WTC11 (cell line): Measurements from ENCODE around the gene FURIN. TPM values are rescaled to one million over a fixed set of nuclear protein-coding genes. Genes with fewer than 3 reads are reported as not detected.

Experiments
- ATAC-seq: fragments of 200-7000 bp; cut with Tn5 transposase; 2 replicates; pipeline ENCODE4 v1.10.0; 2021; ENCODE audit warnings: mild to moderate bottlenecking, moderate library complexity
- CTCF ChIA-PET: fragments of 300-600 bp; sonication (Branson Sonifier 250); formaldehyde crosslinking; loops from one replicate; lab custom pipeline; 2021; ENCODE audit warnings: antibody characterized with exemption; lab: Charles Lee
- POLR2A ChIA-PET: fragments of 350-600 bp; sonication (Branson Sonifier 250); formaldehyde crosslinking; loops from one replicate; lab custom pipeline; 2021; ENCODE audit warnings: antibody characterized with exemption; lab: Charles Lee
- DNase-seq: peaks from one replicate; pipeline ENCODE4 v3.0.0; 2021; ENCODE audit warnings: low spot score
- H3K27ac Mint-ChIP-seq: 2 replicates; pipeline ENCODE4 v1.8.0; 2021; ENCODE audit warnings: mixed read lengths
- H3K27me3 Mint-ChIP-seq: 2 replicates; pipeline ENCODE4 v1.8.0; 2021; ENCODE audit warnings: low read depth, mild to moderate bottlenecking, moderate library complexity, mixed read lengths
- H3K36me3 Mint-ChIP-seq: 2 replicates; pipeline ENCODE4 v1.8.0; 2021; ENCODE audit warnings: mixed read lengths
- H3K4me1 Mint-ChIP-seq: 2 replicates; pipeline ENCODE4 v1.8.0; 2022; ENCODE audit warnings: mixed read lengths
- H3K4me3 Mint-ChIP-seq: 2 replicates; pipeline ENCODE4 v1.8.0; 2021; ENCODE audit warnings: mild to moderate bottlenecking, moderate library complexity, mixed read lengths
- H3K9me3 Mint-ChIP-seq: 2 replicates; pipeline ENCODE4 v1.8.0; 2021; ENCODE audit warnings: mixed read lengths
- HMGA2 ChIP-seq: fragments of 250-450 bp; sonication (Bioruptor Pico); IDR thresholded peaks from 2 replicates; pipeline ENCODE4 v1.4.0; 2021; ENCODE audit warnings: mild to moderate bottlenecking, moderate library complexity
- NR2C2 ChIP-seq: sonication (generic); formaldehyde crosslinking; IDR thresholded peaks from 2 replicates; pipeline ENCODE4 v1.8.0; 2022; ENCODE audit warnings: mild to moderate bottlenecking, missing genetic modification reagents
- TCF7 ChIP-seq: sonication (generic); formaldehyde crosslinking; IDR thresholded peaks from 2 replicates; pipeline ENCODE4 v1.8.0; 2022; ENCODE audit warnings: mild to moderate bottlenecking, low read depth, missing genetic modification reagents, moderate library complexity
- USF2 ChIP-seq: sonication (generic); formaldehyde crosslinking; IDR thresholded peaks from 2 replicates; pipeline ENCODE4 v1.8.1; 2023; ENCODE audit warnings: mild to moderate bottlenecking, missing genetic modification reagents, moderate library complexity
- ZNF219 ChIP-seq: sonication (generic); formaldehyde crosslinking; IDR thresholded peaks from 2 replicates; pipeline ENCODE4 v1.8.0; 2023; ENCODE audit warnings: missing genetic modification reagents, mild to moderate bottlenecking, borderline replicate concordance
- ZNF232 ChIP-seq: sonication (generic); formaldehyde crosslinking; IDR thresholded peaks from 2 replicates; pipeline ENCODE4 v1.8.0; 2022; ENCODE audit warnings: mild to moderate bottlenecking, missing genetic modification reagents
- ZNF263 ChIP-seq: sonication (generic); formaldehyde crosslinking; IDR thresholded peaks from 2 replicates; pipeline ENCODE4 v1.8.1; 2022; ENCODE audit warnings: low read depth, mild to moderate bottlenecking, moderate library complexity, missing genetic modification reagents
- ZNF423 ChIP-seq: fragments of 250-450 bp; sonication (Bioruptor Pico); IDR thresholded peaks from 2 replicates; pipeline ENCODE4 v2.1.2; 2022; ENCODE audit warnings: mild to moderate bottlenecking, moderate library complexity
- ZNF425 ChIP-seq: fragments of 250-450 bp; sonication (Bioruptor Pico); conservative IDR thresholded peaks from 2 replicates; pipeline ENCODE4 v1.9.0; 2021; ENCODE audit warnings: mild to moderate bottlenecking
- total RNA-seq: library from RNA; stranded (reverse); gene quantifications from 3 replicates; pipeline ENCODE4 v1.2.3, GENCODE V29; 2021
- TF ChIP-seq, protein P1 (sequence below): sonication (generic); formaldehyde crosslinking; IDR thresholded peaks from 2 replicates; pipeline ENCODE4 v1.8.0; 2022; ENCODE audit warnings: mild to moderate bottlenecking, missing genetic modification reagents
- TF ChIP-seq, protein P2 (sequence below): sonication (generic); formaldehyde crosslinking; IDR thresholded peaks from 2 replicates; pipeline ENCODE4 v1.8.1; 2023; ENCODE audit warnings: mild to moderate bottlenecking, moderate library complexity, missing genetic modification reagents
- TF ChIP-seq, protein P3 (sequence below): fragments of 250-450 bp; sonication (Bioruptor Pico); IDR thresholded peaks from 2 replicates; pipeline ENCODE4 v1.9.0; 2021; ENCODE audit warnings: mild to moderate bottlenecking
- TF ChIP-seq, protein P4 (sequence below): sonication (generic); formaldehyde crosslinking; IDR thresholded peaks from 2 replicates; pipeline ENCODE4 v1.8.0; 2022; ENCODE audit warnings: mild to moderate bottlenecking, missing genetic modification reagents
- TF ChIP-seq, protein P5 (sequence below): fragments of 250-450 bp; sonication (Bioruptor Pico); IDR thresholded peaks from 2 replicates; pipeline ENCODE4 v1.9.0; 2021; ENCODE audit warnings: moderate library complexity, mild to moderate bottlenecking, inconsistent platforms, borderline replicate concordance
- TF ChIP-seq, protein P6 (sequence below): sonication (generic); formaldehyde crosslinking; IDR thresholded peaks from 2 replicates; pipeline ENCODE4 v1.8.0; 2022; ENCODE audit warnings: mild to moderate bottlenecking, missing genetic modification reagents
- TF ChIP-seq, protein P7 (sequence below): sonication (generic); formaldehyde crosslinking; IDR thresholded peaks from 2 replicates; pipeline ENCODE4 v1.8.0; 2023; ENCODE audit warnings: missing genetic modification reagents

Gene FURIN
- total RNA-seq, 1 experiment from 2014 or later, result 46.3 TPM

DNA sequence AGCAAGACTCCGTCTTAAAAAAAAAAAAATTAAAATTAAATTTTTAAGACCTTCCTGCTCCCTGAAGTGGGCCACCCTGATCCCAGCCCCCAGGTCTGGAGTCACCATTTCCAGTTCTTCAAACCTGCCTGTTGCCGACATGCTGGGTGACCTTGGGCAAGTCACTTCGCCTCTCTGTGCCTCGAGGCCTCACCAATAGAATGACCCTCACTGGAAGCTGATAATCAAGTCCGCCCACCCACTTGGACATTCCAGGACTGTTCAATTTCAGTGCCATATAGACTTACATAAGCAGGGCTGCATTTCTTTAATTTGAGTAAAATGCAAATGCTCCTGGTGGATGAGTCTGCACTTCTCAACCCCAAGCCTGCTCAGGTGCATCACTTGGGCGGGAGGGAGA is 39.3 kb upstream of the FURIN start:
- CTCF ChIA-PET, result no interaction called here
- H3K36me3 Mint-ChIP-seq, result no peaks in the 10 kb centered on the region
- no peaks in the 10 kb centered on the region for H3K27me3 Mint-ChIP-seq
- POLR2A ChIA-PET, result no interaction called here
- no peak for DNase-seq
- H3K4me3 Mint-ChIP-seq, result no peak overlapping the region
- peak overlapping the region; percentile 45; the same call in 1 of the 2 replicates for H3K27ac Mint-ChIP-seq
- no peak for TF ChIP-seq ZNF232 (CRISPR knock-in tag)
- TF ChIP-seq USF2, result no peak
- TF ChIP-seq, protein P1, sequence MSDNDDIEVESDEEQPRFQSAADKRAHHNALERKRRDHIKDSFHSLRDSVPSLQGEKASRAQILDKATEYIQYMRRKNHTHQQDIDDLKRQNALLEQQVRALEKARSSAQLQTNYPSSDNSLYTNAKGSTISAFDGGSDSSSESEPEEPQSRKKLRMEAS (CRISPR knock-in tag), result no peak
- TF ChIP-seq, protein P2, sequence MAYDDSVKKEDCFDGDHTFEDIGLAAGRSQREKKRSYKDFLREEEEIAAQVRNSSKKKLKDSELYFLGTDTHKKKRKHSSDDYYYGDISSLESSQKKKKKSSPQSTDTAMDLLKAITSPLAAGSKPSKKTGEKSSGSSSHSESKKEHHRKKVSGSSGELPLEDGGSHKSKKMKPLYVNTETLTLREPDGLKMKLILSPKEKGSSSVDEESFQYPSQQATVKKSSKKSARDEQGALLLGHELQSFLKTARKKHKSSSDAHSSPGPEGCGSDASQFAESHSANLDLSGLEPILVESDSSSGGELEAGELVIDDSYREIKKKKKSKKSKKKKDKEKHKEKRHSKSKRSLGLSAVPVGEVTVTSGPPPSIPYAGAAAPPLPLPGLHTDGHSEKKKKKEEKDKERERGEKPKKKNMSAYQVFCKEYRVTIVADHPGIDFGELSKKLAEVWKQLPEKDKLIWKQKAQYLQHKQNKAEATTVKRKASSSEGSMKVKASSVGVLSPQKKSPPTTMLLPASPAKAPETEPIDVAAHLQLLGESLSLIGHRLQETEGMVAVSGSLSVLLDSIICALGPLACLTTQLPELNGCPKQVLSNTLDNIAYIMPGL (CRISPR knock-in tag), result no peak
- no peak for TF ChIP-seq TCF7
- TF ChIP-seq HMGA2 (CRISPR knock-in tag), result no peak
- TF ChIP-seq, protein P3, sequence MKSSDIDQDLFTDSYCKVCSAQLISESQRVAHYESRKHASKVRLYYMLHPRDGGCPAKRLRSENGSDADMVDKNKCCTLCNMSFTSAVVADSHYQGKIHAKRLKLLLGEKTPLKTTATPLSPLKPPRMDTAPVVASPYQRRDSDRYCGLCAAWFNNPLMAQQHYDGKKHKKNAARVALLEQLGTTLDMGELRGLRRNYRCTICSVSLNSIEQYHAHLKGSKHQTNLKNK (CRISPR knock-in tag), result no peak
- no peak for TF ChIP-seq ZNF263 (CRISPR knock-in tag)
- no peak for TF ChIP-seq ZNF425
- no peak for TF ChIP-seq ZNF219 (CRISPR knock-in tag)
- TF ChIP-seq, protein P4, sequence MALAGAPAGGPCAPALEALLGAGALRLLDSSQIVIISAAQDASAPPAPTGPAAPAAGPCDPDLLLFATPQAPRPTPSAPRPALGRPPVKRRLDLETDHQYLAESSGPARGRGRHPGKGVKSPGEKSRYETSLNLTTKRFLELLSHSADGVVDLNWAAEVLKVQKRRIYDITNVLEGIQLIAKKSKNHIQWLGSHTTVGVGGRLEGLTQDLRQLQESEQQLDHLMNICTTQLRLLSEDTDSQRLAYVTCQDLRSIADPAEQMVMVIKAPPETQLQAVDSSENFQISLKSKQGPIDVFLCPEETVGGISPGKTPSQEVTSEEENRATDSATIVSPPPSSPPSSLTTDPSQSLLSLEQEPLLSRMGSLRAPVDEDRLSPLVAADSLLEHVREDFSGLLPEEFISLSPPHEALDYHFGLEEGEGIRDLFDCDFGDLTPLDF (CRISPR knock-in tag), result no peak
- no peak for TF ChIP-seq NR2C2 (CRISPR knock-in tag)
- TF ChIP-seq, protein P5, sequence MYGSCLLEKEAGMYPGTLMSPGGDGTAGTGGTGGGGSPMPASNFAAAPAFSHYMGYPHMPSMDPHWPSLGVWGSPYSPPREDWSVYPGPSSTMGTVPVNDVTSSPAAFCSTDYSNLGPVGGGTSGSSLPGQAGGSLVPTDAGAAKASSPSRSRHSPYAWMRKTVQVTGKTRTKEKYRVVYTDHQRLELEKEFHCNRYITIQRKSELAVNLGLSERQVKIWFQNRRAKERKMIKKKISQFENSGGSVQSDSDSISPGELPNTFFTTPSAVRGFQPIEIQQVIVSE (CRISPR knock-in tag), result no peak
- TF ChIP-seq, protein P6, sequence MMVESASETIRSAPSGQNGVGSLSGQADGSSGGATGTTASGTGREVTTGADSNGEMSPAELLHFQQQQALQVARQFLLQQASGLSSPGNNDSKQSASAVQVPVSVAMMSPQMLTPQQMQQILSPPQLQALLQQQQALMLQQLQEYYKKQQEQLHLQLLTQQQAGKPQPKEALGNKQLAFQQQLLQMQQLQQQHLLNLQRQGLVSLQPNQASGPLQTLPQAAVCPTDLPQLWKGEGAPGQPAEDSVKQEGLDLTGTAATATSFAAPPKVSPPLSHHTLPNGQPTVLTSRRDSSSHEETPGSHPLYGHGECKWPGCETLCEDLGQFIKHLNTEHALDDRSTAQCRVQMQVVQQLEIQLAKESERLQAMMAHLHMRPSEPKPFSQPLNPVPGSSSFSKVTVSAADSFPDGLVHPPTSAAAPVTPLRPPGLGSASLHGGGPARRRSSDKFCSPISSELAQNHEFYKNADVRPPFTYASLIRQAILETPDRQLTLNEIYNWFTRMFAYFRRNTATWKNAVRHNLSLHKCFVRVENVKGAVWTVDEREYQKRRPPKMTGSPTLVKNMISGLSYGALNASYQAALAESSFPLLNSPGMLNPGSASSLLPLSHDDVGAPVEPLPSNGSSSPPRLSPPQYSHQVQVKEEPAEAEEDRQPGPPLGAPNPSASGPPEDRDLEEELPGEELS (CRISPR knock-in tag), result no peak
- TF ChIP-seq ZNF423, result no peak
- peaks cover 5% of the 10 kb centered on the region; the same call in 1 of the 2 replicates for H3K9me3 Mint-ChIP-seq
- H3K4me1 Mint-ChIP-seq, result peaks cover 10% of the 10 kb centered on the region
- ATAC-seq, result no peak

- Mint-ChIP-seq H3K4me3 (no peak overlapping the region), H3K27me3 (no peaks in the 10 kb centered on the region), H3K9me3 (peaks cover 5% of the 10 kb centered on the region; the same call in 1 of the 2 replicates), H3K27ac (no peak overlapping the region), H3K4me1 (peaks cover 16% of the 10 kb centered on the region), H3K36me3 (no peaks in the 10 kb centered on the region)
- CTCF ChIA-PET, result interaction anchor here (0.7 to 1.1 kb wide), 3 partner anchors 102 to 182 kb away, joined by 3 to 4 read pairs (median 3); no protein-coding TSS in a partner anchor
- DNase-seq (no peak), ATAC-seq (no peak)
- TF ChIP-seq, protein P7, sequence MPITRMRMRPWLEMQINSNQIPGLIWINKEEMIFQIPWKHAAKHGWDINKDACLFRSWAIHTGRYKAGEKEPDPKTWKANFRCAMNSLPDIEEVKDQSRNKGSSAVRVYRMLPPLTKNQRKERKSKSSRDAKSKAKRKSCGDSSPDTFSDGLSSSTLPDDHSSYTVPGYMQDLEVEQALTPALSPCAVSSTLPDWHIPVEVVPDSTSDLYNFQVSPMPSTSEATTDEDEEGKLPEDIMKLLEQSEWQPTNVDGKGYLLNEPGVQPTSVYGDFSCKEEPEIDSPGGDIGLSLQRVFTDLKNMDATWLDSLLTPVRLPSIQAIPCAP (CRISPR knock-in tag), result no peak
- POLR2A ChIA-PET, result no interaction called here
Observed at GRCh38 chr15:90829942-90830440, 38.4 kb upstream of the FURIN start.
